HepG2 (cell line): ENCODE data around the gene TCF12. TPM values are rescaled to one million over a fixed set of nuclear protein-coding genes. Genes with fewer than 3 reads are reported as not detected.

ENCODE experiments used
- ATAC-seq: fragments of 200-7000 bp; cut with Tn5 transposase; 3 replicates; pipeline ENCODE4 v1.9.1; 2020; ENCODE audit warnings: mild to moderate bottlenecking, moderate library complexity
- BruUV-seq: library from RNA; stranded (reverse); fragments of 400-500 nt; replicated peaks from 2 replicates; lab custom pipeline; 2021; lab: Mats Ljungman, UMichigan
- CTCF ChIA-PET: fragments of 300-600 bp; formaldehyde crosslinking; extraction: SDS; loops from one replicate; lab custom pipeline; 2021; ENCODE audit warnings: low total read pairs, inconsistent platforms, low intra/inter-chr PET ratio; lab: Yijun Ruan, JAX
- POLR2A ChIA-PET: fragments of 350-600 bp; sonication (Branson Sonifier 250); formaldehyde crosslinking; loops from one replicate; lab custom pipeline; 2020; ENCODE audit warnings: antibody characterized with exemption, inconsistent platforms; lab: Yijun Ruan, JAX
- DNase-seq: peaks from one replicate; pipeline ENCODE4 v3.0.0-alpha.2; 2015; ENCODE audit warnings: low spot score
- FAIRE-seq: peaks from 3 replicates; lab custom pipeline; 2011; peaks lifted over from hg19 to GRCh38; lab: Jason Lieb, UNC
- H2AFZ ChIP-seq: one replicate; pipeline ENCODE4 v1.6.1; 2011; ENCODE audit warnings: low read length, inconsistent platforms
- H3K27ac ChIP-seq: fragments of 300-600 bp; 3 replicates; pipeline ENCODE4 v1.8.0; 2011; ENCODE audit warnings: mixed run types, mild to moderate bottlenecking, mixed read lengths, low read length, inconsistent platforms; ENCODE audit not compliant: insufficient read depth; ENCODE audit errors: extremely low read length
- H3K27me3 ChIP-seq, 2 experiments: fragments of 200-600 bp in 1 of 2; 2 replicates in 1 of 2; 3 replicates in 1 of 2; pipeline versions ENCODE4 v1.6.0 to v1.8.0; 2011; ENCODE audit warnings: low read length in 2 of 2, mild to moderate bottlenecking in 2 of 2, moderate library complexity in 2 of 2, inconsistent platforms in 1 of 2; ENCODE audit not compliant: insufficient read depth in 2 of 2, control insufficient read depth in 1 of 2
- H3K36me3 ChIP-seq, 2 experiments: fragments of 200-600 bp in 1 of 2; replicated peaks in 1 of 2; 2 replicates in 1 of 2; 3 replicates in 1 of 2; pipeline versions ENCODE4 v1.5.1 to v1.8.0; 2011; ENCODE audit warnings: low read length in 2 of 2, inconsistent platforms in 1 of 2; ENCODE audit not compliant: insufficient read depth in 2 of 2, control insufficient read depth in 1 of 2
- H3K4me1 ChIP-seq: 2 replicates; pipeline ENCODE4 v1.5.1; 2012; ENCODE audit warnings: low read length, inconsistent platforms; ENCODE audit not compliant: insufficient read depth
- H3K4me2 ChIP-seq: 2 replicates; pipeline ENCODE4 v1.6.0; 2011; ENCODE audit warnings: low read depth, low read length, inconsistent platforms
- H3K4me3 ChIP-seq, 3 experiments: fragments of 200-600 bp in 1 of 3; sonication (generic), shearing (Covaris generic) in 1 of 3; replicated peaks in 1 of 3; 2 replicates each; pipeline ENCODE4 v1.5.1; 2011 to 2016; ENCODE audit warnings: low read length in 3 of 3, inconsistent platforms in 2 of 3, low read depth in 2 of 3, mild to moderate bottlenecking in 2 of 3, control low read depth in 1 of 3, mixed read lengths in 1 of 3; ENCODE audit not compliant: insufficient read depth in 1 of 3
- H3K79me2 ChIP-seq: one replicate; pipeline ENCODE4 v1.6.1; 2011; ENCODE audit warnings: low read length, inconsistent platforms; ENCODE audit not compliant: insufficient read depth
- H3K9ac ChIP-seq: 2 replicates; pipeline ENCODE4 v1.6.0; 2011; ENCODE audit warnings: mild to moderate bottlenecking, low read depth, low read length, inconsistent platforms; ENCODE audit not compliant: insufficient read depth
- H3K9me3 ChIP-seq: 2 replicates; pipeline ENCODE4 v1.5.1; 2012; ENCODE audit warnings: mild to moderate bottlenecking, low read length
- H4K20me1 ChIP-seq: 2 replicates; pipeline ENCODE4 v1.6.0; 2011; ENCODE audit warnings: inconsistent platforms, mild to moderate bottlenecking, low read length, moderate library complexity; ENCODE audit not compliant: insufficient read depth
- BHLHE40 ChIP-seq: IDR thresholded peaks from 2 replicates; pipeline ENCODE4 v1.6.1; 2011; ENCODE audit warnings: low read length, improper control_type of control experiment
- MAFF ChIP-seq: IDR thresholded peaks from 2 replicates; pipeline ENCODE4 v1.6.1; 2011; ENCODE audit warnings: low read depth, low read length, improper control_type of control experiment
- MAFK ChIP-seq, 2 experiments: IDR thresholded peaks in 1 of 2; conservative IDR thresholded peaks in 1 of 2; 2 replicates each; pipeline ENCODE4 v1.6.1; 2011; ENCODE audit warnings: improper control_type of control experiment in 2 of 2, low read length in 2 of 2
- REL ChIP-seq: sonication (generic); formaldehyde crosslinking; conservative IDR thresholded peaks from 2 replicates; pipeline ENCODE4 v1.8.0; 2022; ENCODE audit warnings: mild to moderate bottlenecking, missing genetic modification reagents, moderate library complexity
- ZFP90 ChIP-seq: sonication (generic); formaldehyde crosslinking; IDR thresholded peaks from 2 replicates; pipeline ENCODE4 v1.8.0; 2022; ENCODE audit warnings: missing genetic modification reagents, mild to moderate bottlenecking, inconsistent platforms, borderline replicate concordance
- ZNF10 ChIP-seq: sonication (generic); formaldehyde crosslinking; IDR thresholded peaks from 2 replicates; pipeline ENCODE4 v1.4.0; 2020; ENCODE audit warnings: mild to moderate bottlenecking, low read depth, missing genetic modification reagents, borderline replicate concordance
- ZNF674 ChIP-seq: sonication (generic); formaldehyde crosslinking; IDR thresholded peaks from 2 replicates; pipeline ENCODE4 v1.5.0; 2020; ENCODE audit warnings: low read depth, mild to moderate bottlenecking, missing genetic modification reagents
- ZNF7 ChIP-seq: IDR thresholded peaks from 2 replicates; pipeline ENCODE4 v1.6.1; 2016; ENCODE audit warnings: missing biosample characterization, missing genetic modification reagents
- WGBS: methylation state at CpG from one replicate; pipeline ENCODE4 v1.1.6; 2017; ENCODE audit warnings: low lambda C conversion rate; 5-methylcytosine and 5-hydroxymethylcytosine counted together
- in situ Hi-C: cut with HindIII; loops from 2 replicates; pipeline ENCODE4 v1.10.0; 2017; ENCODE audit warnings: low pct_unique_long_range_greater_than_20kb; ENCODE audit not compliant: extremely low pct_ligation_motif_present
- intact Hi-C: fragments of 100-400 bp; cut with micrococcal nuclease; formaldehyde crosslinking; loops from one replicate; pipeline ENCODE4 v1.10.0; 2022; ENCODE audit not compliant: unreplicated experiment
- polyA plus RNA-seq, 8 experiments: library from polyadenylated mRNA; depleted of rRNA in 3 of 8; stranded (reverse) in 7 of 8; unstranded in 1 of 8; fragments of >200 nt; fragmentation: Illumina TruSeq in 4 of 8; extraction: Trizol in 4 of 8; gene quantifications; 2 replicates each; pipeline versions ENCODE4 v1.2.1 to v1.2.3, GENCODE V29; 2011 to 2016; ENCODE audit warnings: low read depth in 4 of 8, missing spikeins in 1 of 8, mixed read lengths in 1 of 8; ENCODE audit not compliant: insufficient read depth in 1 of 8
- total RNA-seq, 5 experiments: library from RNA; depleted of rRNA; stranded (reverse); fragments of >200 nt; fragmentation: Illumina TruSeq; extraction: Trizol; gene quantifications; 2 replicates each; pipeline ENCODE4 v1.2.3, GENCODE V29; 2016; ENCODE audit warnings: low read depth in 1 of 5
- TF ChIP-seq, protein P1 (sequence below): sonication (generic); formaldehyde crosslinking; IDR thresholded peaks from 2 replicates; pipeline ENCODE4 v1.4.0; 2020; ENCODE audit warnings: mild to moderate bottlenecking, missing genetic modification reagents

The TCF12 gene
- total and polyA plus RNA-seq, 2 of the 13 experiments (the other 11 are each of a cell fraction or from before 2014, with no cell fraction given): 48.6 to 51.1 TPM

DNA sequence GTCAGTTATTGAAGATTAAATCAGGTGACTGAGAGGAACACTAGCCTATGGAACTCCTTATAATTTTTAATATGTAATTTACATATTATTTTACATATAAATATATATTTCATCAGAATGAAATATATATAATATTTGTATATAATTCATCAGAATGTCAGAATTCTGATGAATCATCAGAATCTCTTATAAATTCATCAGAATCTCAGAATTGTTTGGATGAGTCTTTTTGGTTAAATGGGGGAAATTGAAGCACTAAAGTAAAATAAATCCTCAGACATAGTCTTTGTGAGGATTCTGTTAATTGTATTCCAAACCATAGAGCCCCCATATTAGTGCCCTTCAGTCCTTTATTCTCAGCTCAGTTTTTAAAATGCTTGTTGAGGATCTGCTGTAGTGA, 15.4 kb downstream of the TCF12 start:
- in situ Hi-C loops: no loop called here
- ChIA-PET CTCF (no interaction called here), POLR2A (no interaction called here)

DNA sequence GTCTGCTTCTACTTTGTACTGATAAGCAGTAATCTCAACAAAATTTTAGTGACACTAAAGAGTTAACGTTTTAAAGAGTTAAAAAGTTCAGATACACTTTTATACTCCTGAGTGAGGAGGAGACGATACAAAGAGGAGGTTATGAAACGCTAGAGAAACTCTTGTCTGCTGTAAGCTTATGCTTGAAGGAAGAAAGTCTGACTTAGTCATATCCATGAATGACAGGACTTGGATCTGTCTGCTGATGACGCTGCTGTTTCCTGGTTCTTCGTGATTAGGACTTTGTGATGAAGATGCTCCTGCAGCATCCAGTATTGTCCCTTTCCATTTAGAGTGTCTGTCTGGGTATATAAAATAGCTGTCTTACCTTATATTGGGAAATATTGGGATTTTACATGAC, 15.8 kb downstream of the TCF12 start:
- Histone ChIP-seq H3K36me3 (peaks cover 4 to 17% of the 10 kb centered on the region in 2 experiments; a peak in 4 of 5 replicates), H3K79me2 (peaks cover 97% of the 10 kb centered on the region), H2AFZ (no peak overlapping the region), H3K27me3 (no peaks in the 10 kb centered on the region), H3K9me3 (no peaks in the 10 kb centered on the region), H3K4me3 (no peak overlapping the region), H3K27ac (no peak overlapping the region), H3K4me1 (peaks cover 41% of the 10 kb centered on the region), H3K4me2 (no peak overlapping the region), H3K9ac (no peak overlapping the region), H4K20me1 (peaks cover 5% of the 10 kb centered on the region; the same call in 1 of the 2 replicates)
- ATAC-seq (no peak), DNase-seq (no peak), FAIRE-seq (no peak)
- intact Hi-C loops (no loop called here), in situ Hi-C loops (no loop called here)
- peak; percentile 58 for TF ChIP-seq ZNF7
- TF ChIP-seq REL (CRISPR knock-in tag): no peak
- POLR2A ChIA-PET: interaction anchor here (0.7 kb wide), 1 partner anchor 9 kb away, joined by 3 read pairs; no protein-coding TSS in a partner anchor
- CTCF ChIA-PET: no interaction called here
- no TSS peak for BruUV-seq
- WGBS: 93% methylated on average over 5 of the region's 5 CpGs

More for the DNA sequence above, 15.4 kb downstream of the TCF12 start:
- peaks cover 97% of the 10 kb centered on the region for H3K79me2 ChIP-seq
- no peak for FAIRE-seq
- no peak overlapping the region for H2AFZ ChIP-seq
- no peak overlapping the region for H3K4me2 ChIP-seq
- no peak for TF ChIP-seq BHLHE40
- TF ChIP-seq ZFP90 (CRISPR knock-in tag): no peak
- TF ChIP-seq, protein P1, sequence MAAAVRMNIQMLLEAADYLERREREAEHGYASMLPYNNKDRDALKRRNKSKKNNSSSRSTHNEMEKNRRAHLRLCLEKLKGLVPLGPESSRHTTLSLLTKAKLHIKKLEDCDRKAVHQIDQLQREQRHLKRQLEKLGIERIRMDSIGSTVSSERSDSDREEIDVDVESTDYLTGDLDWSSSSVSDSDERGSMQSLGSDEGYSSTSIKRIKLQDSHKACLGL: no peak
- TF ChIP-seq MAFK (conservative IDR thresholded peaks at IDR 0.05 in 1 of 2, IDR thresholded peaks at IDR 0.05 in 1 of 2; ENCODE audit: low read length in 2 of 2): peak; percentile 23 to 76; a peak in 3 of 4 replicates
- TF ChIP-seq ZNF10: no peak
- no peak for TF ChIP-seq ZNF674 (CRISPR knock-in tag)
- TF ChIP-seq MAFF: peak; percentile 62; the same call in 1 of the 2 replicates
- TF ChIP-seq, all 625 proteins: peak for 2
- Histone ChIP-seq H3K36me3 (peaks cover 3 to 17% of the 10 kb centered on the region in 2 experiments; a peak in 4 of 5 replicates), H3K9ac (no peak overlapping the region), H3K27me3 (no peaks in the 10 kb centered on the region), H3K9me3 (no peaks in the 10 kb centered on the region), H3K4me1 (peaks cover 41% of the 10 kb centered on the region), H3K27ac (no peak overlapping the region), H3K4me3 (no peak overlapping the region), H4K20me1 (peaks cover 3% of the 10 kb centered on the region; the same call in 1 of the 2 replicates)
- no TSS peak for BruUV-seq
- ATAC-seq (no peak), DNase-seq (no peak)
- intact Hi-C loops: no loop called here
